ENCODE measurements around the gene NDUFS6. TPM values are rescaled to one million over a fixed set of nuclear protein-coding genes. Genes with fewer than 3 reads are reported as not detected.
A peak's percentile ranks its signal among the peaks of the same experiment; 100 is the strongest.

NDUFS6 gene
- total and polyA plus RNA-seq, 2 of the 4 experiments (the other 2 are of a cell fraction) = 10.4 to 69.0 TPM

DNA sequence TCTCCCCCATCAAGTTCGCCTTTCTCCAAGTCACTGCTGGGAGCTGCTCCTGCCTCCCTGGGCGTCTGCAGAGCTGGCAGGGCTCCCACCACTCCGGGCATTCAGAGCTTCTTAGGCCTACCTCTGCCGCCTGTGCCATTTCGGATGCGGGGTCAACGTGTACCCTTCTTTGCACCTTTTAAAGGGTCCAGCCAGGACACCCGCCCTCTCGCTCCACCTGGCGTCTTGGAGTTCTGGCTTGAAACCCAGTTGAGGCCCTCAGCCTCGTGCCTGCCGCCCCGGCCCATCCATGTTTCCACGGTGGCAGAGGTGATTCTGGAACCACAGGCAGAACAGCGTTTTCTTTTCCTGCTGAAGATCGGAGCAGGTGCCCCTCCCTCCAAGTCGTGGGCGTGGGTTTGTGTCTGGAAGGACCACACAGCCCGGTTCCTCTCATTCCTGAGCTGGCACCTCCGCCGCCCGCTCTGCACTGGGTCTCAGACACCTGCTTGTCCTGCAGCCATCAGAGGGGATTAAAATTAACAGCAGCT is 32.9 kb downstream of the NDUFS6 start:
- H3K23ac ChIP-seq (ENCODE audit: low read depth, low read length) = no peak overlapping the region
- no peak overlapping the region for H2AFZ ChIP-seq (replicated peaks; ENCODE audit: low read length, poor library complexity)
- TF ChIP-seq SMC3 (IDR thresholded peaks at IDR 0.05; ENCODE audit: low read depth, low read length) = no peak
- TF ChIP-seq MAFK (IDR thresholded peaks at IDR 0.05; ENCODE audit: low read depth, low read length) = no peak
- no peak for TF ChIP-seq BHLHE40 (IDR thresholded peaks at IDR 0.05; ENCODE audit: low read depth, low read length)
- TF ChIP-seq CEBPB (IDR thresholded peaks at IDR 0.05; ENCODE audit: low read depth, low read length) = no peak
- no peak for TF ChIP-seq RCOR1 (IDR thresholded peaks at IDR 0.05; ENCODE audit: insufficient replicate concordance, low read length)
- no peak for TF ChIP-seq POLR2A (IDR thresholded peaks at IDR 0.05; ENCODE audit: low read depth, low read length)
- no peak for TF ChIP-seq MXI1 (IDR thresholded peaks at IDR 0.05; ENCODE audit: borderline replicate concordance, low read depth, low read length)
- no peak for TF ChIP-seq RFX5 (IDR thresholded peaks at IDR 0.05; ENCODE audit: low read depth, low read length)
- TF ChIP-seq NFE2L2 (IDR thresholded peaks at IDR 0.05; ENCODE audit: low read depth, low read length) = no peak
- TF ChIP-seq, protein P1, sequence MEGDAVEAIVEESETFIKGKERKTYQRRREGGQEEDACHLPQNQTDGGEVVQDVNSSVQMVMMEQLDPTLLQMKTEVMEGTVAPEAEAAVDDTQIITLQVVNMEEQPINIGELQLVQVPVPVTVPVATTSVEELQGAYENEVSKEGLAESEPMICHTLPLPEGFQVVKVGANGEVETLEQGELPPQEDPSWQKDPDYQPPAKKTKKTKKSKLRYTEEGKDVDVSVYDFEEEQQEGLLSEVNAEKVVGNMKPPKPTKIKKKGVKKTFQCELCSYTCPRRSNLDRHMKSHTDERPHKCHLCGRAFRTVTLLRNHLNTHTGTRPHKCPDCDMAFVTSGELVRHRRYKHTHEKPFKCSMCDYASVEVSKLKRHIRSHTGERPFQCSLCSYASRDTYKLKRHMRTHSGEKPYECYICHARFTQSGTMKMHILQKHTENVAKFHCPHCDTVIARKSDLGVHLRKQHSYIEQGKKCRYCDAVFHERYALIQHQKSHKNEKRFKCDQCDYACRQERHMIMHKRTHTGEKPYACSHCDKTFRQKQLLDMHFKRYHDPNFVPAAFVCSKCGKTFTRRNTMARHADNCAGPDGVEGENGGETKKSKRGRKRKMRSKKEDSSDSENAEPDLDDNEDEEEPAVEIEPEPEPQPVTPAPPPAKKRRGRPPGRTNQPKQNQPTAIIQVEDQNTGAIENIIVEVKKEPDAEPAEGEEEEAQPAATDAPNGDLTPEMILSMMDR (conservative IDR thresholded peaks at IDR 0.05; ENCODE audit: low read depth, low read length) = no peak
- H2BK5ac ChIP-seq (ENCODE audit: low read depth, low read length, poor library complexity, severe bottlenecking) = no peak overlapping the region
- ChIA-PET CTCF (no interaction called here), POLR2A (ENCODE audit: unreplicated experiment) (no interaction called here)
- H4K20me1 ChIP-seq (ENCODE audit: insufficient read depth, low read length) = no peaks in the 10 kb centered on the region
- no peak overlapping the region for H3K56ac ChIP-seq (ENCODE audit: extremely low read depth, insufficient read depth, low read length)
- H4K91ac ChIP-seq (ENCODE audit: insufficient read depth, low read depth, low read length) = no peak overlapping the region
- no peak overlapping the region for H3K4me2 ChIP-seq (ENCODE audit: low read depth, low read length)
- no peak overlapping the region for H4K8ac ChIP-seq (ENCODE audit: low read depth in 2 of 2, low read length in 2 of 2)
- no peak overlapping the region for H4K5ac ChIP-seq (ENCODE audit: low read depth, low read length)
- no peak overlapping the region for H3K9ac ChIP-seq (ENCODE audit: low read depth, low read length)
- dilution Hi-C loops (cut with HindIII; ENCODE audit: low sequenced_read_pairs, unreplicated experiment) (no loop called here), in situ Hi-C loops (cut with MboI; ENCODE audit: low sequenced_read_pairs) (no loop called here), intact Hi-C loops (cut with micrococcal nuclease) (no loop called here)
- peak overlapping the region; percentile 42 for H2AK9ac ChIP-seq (replicated peaks; ENCODE audit: low read depth, low read length, poor library complexity)
- no peaks in the 10 kb centered on the region for H3K9me3 ChIP-seq (ENCODE audit: control insufficient read depth, insufficient read depth, low read length)
- no peak overlapping the region for H3K14ac ChIP-seq (replicated peaks; ENCODE audit: low read depth, low read length)
- H3K79me1 ChIP-seq (ENCODE audit: low read depth in 1 of 2, low read length in 2 of 2) = no peaks in the 10 kb centered on the region
- H3K9me1 ChIP-seq (ENCODE audit: insufficient read depth, low read length) = no peaks in the 10 kb centered on the region
- DNase-seq (no peak), ATAC-seq (ENCODE audit: low read depth) (no peak)
- no peak overlapping the region for H2AK5ac ChIP-seq (ENCODE audit: low read depth, low read length)
- H3K27ac ChIP-seq (ENCODE audit: insufficient read depth, low read length) = no peak overlapping the region
- no peak overlapping the region for H3K4me3 ChIP-seq (ENCODE audit: insufficient read depth, low read depth, low read length)
- H3K18ac ChIP-seq (ENCODE audit: low read depth, low read length) = no peak overlapping the region
- H3K36me3 ChIP-seq (ENCODE audit: control insufficient read depth, insufficient read depth, low read length) = no peaks in the 10 kb centered on the region
- WGBS, 2 experiments (ENCODE audit: extremely low coverage in 2 of 2, insufficient read length in 1 of 2) = 77% methylated on average over 14 of the region's 22 CpGs; no CpG with 5 or more reads in 1 of the 2 experiments
- H3K4ac ChIP-seq (ENCODE audit: low read depth, low read length) = no peak overlapping the region
- no TSS peak for BruUV-seq (replicated peaks)
- no peak overlapping the region for H2BK15ac ChIP-seq (ENCODE audit: low read depth, low read length)
- peaks cover 41% of the 10 kb centered on the region for H3K27me3 ChIP-seq (ENCODE audit: control insufficient read depth, insufficient read depth, low read length)
- no peak overlapping the region for H2BK20ac ChIP-seq (ENCODE audit: low read depth, low read length)
- no peaks in the 10 kb centered on the region; the same call in 1 of the 2 replicates for H3K4me1 ChIP-seq (ENCODE audit: control insufficient read depth, insufficient read depth, low read length)
- H2BK120ac ChIP-seq (ENCODE audit: low read depth, low read length) = no peak overlapping the region

Measured in IMR-90 (cell line).